T47D (cell line): ENCODE measurements around the gene GLTPD2.

ENCODE experiments used
- DNase-seq, 2 experiments: peaks; one replicate each; pipeline versions ENCODE4 v3.0.0 to v3.0.0-alpha.2; 2011 to 2012; ENCODE audit warnings: low read depth in 1 of 2, low spot score in 1 of 2
- JUND ChIP-seq: IDR thresholded peaks from 2 replicates; pipeline ENCODE4 v1.6.1; 2012; ENCODE audit warnings: low read depth
- in situ Hi-C: cut with HindIII; loops from 2 replicates; pipeline ENCODE4 v1.10.0; 2016; ENCODE audit warnings: low sequenced_read_pairs, low pct_unique_long_range_greater_than_20kb

Gene GLTPD2

GRCh38 chr17:4750606-4751005 lies 38.2 kb upstream of the GLTPD2 start:
- TF ChIP-seq JUND: no peak
- DNase-seq: no peak

GRCh38 chr17:4751932-4752331 lies 36.8 kb upstream of the GLTPD2 start:
- DNase-seq: no peak
- in situ Hi-C loops: no loop called here
- TF ChIP-seq JUND: no peak

More at GRCh38 chr17:4750606-4751005, 38.2 kb upstream of the GLTPD2 start:
- in situ Hi-C loops: no loop called here

GRCh38 chr17:4753392-4753791 lies 35.4 kb upstream of the GLTPD2 start:
- in situ Hi-C loops: no loop called here
- TF ChIP-seq JUND: no peak
- no peak for DNase-seq

GRCh38 chr17:4759776-4760236 lies 29.0 kb upstream of the GLTPD2 start:
- DNase-seq: no peak
- in situ Hi-C loops: no loop called here
- no peak for TF ChIP-seq JUND

GRCh38 chr17:4764595-4764994 lies 24.2 kb upstream of the GLTPD2 start:
- TF ChIP-seq JUND: no peak
- in situ Hi-C loops: no loop called here
- no peak for DNase-seq

GRCh38 chr17:4766201-4766600 lies 22.6 kb upstream of the GLTPD2 start:
- in situ Hi-C loops: no loop called here
- DNase-seq: no peak
- no peak for TF ChIP-seq JUND

GRCh38 chr17:4766723-4767122 lies 22.0 kb upstream of the GLTPD2 start:
- no peak for TF ChIP-seq JUND
- no peak for DNase-seq
- in situ Hi-C loops: no loop called here

GRCh38 chr17:4768298-4768697 lies 20.5 kb upstream of the GLTPD2 start:
- DNase-seq: no peak
- in situ Hi-C loops: no loop called here
- TF ChIP-seq JUND: no peak

- in situ Hi-C loops: no loop called here
- no peak for DNase-seq
- no peak for TF ChIP-seq JUND
These were observed 19.1 kb upstream of the GLTPD2 start for GRCh38 chr17:4769628-4770027.

GRCh38 chr17:4771519-4772234 lies 17.1 kb upstream of the GLTPD2 start, which contains the start of gene TM4SF5:
Gene TM4SF5, plus strand, starts transcription at chr17:4771886. Its CDS starts 37 bp downstream, at chr17:4771923.
- in situ Hi-C loops: no loop called here
- DNase-seq: no peak
- no peak for TF ChIP-seq JUND

GRCh38 chr17:4772235-4772613 lies 16.5 kb upstream of the GLTPD2 start:
- TF ChIP-seq JUND: no peak
- no peak for DNase-seq
- in situ Hi-C loops: no loop called here

- peak in 1 of 2 experiments; percentile 24 for DNase-seq
These were observed 10.6 kb upstream of the GLTPD2 start for GRCh38 chr17:4777969-4778760.

GRCh38 chr17:4780325-4780955 lies 8.3 kb upstream of the GLTPD2 start:
- in situ Hi-C loops: no loop called here

More at GRCh38 chr17:4777969-4778760, 10.6 kb upstream of the GLTPD2 start:
- no peak for TF ChIP-seq JUND
- in situ Hi-C loops: no loop called here

More at GRCh38 chr17:4780325-4780955, 8.3 kb upstream of the GLTPD2 start:
- no peak for DNase-seq
- TF ChIP-seq JUND: no peak
